ENCODE data around the gene SH3BP5L. TPM values are rescaled to one million over a fixed set of nuclear protein-coding genes. Genes with fewer than 3 reads are reported as not detected.
"Not testable (repeated sequence)": the region's sequence is repeated elsewhere in the genome, so short reads cannot be mapped to it uniquely, and the experiment has no call there.

The SH3BP5L gene
- total RNA-seq, 2 experiments from 2014 or later, result 31.4 to 32.0 TPM

DNA sequence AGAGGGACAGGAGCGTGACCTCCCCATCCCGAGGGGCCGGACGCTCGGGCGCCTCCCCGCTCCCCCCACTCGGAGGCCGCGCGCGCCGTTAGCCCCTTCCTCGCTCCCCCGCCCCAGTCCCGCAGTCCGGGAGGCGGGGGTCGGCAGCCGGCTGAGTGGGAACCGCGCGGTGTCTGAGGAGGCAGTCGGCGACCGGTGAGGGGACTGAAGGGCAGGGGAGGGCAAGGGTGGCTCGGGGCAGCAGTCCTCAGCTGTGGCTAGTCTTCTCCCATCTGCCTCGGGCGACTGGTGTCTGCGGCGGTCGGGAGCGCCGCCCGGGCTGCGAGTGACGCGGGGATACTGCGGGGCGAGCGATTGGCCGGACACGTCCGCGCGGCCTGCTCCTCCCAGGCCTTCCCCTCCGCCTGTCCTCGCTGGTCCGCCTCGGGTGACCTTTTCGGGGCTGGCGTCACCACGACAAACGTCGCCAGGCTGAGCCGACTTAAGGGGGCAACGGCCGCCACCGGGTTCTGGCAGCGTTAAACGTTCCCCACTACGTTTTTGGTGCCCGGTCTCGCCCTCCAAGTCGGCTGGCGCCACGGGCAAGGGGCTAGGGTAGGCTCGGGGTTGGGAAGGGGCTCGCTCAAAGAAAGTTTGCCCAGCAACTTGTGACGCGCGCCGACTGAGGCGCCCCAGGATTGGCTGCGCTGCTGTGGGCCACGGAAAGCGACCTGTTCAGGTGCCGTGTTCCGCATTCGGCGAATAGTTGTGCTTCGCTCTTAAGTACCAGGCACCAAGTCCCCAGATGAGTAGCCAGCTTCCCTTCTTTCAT lies 12.8 kb upstream of the SH3BP5L start:
- ChIA-PET POLR2A (interaction anchor here (0.7 to 5.4 kb wide), 12 partner anchors 13 to 88 kb away, joined by 3 to 136 read pairs (median 5); partner anchors contain the start of genes SH3BP5L and ZNF692), CTCF (interaction anchor here (1.1 to 4.3 kb wide), 4 partner anchors 12 to 87 kb away, joined by 4 to 69 read pairs (median 26); partner anchors contain the start of genes SH3BP5L and ZNF692)
- no peak overlapping the region for H3K27ac Mint-ChIP-seq
- H3K9me3 Mint-ChIP-seq, result no peaks in the 10 kb centered on the region
- peaks cover 29% of the 10 kb centered on the region for H3K4me1 Mint-ChIP-seq
- H3K4me3 Mint-ChIP-seq, result no peak overlapping the region
- peaks cover 9% of the 10 kb centered on the region for H3K36me3 Mint-ChIP-seq (ENCODE audit: low read depth)
- DNase-seq, result peak; percentile 89
- peaks cover 1% of the 10 kb centered on the region for H3K27me3 Mint-ChIP-seq

GRCh38 chr1:248837781-248838356 lies 12.2 kb upstream of the SH3BP5L start, which contains the start of gene ZNF672:
Gene ZNF672 (plus strand): TSS chr1:248838224. CDS start chr1:248847275, 9,051 bp downstream.
- Mint-ChIP-seq H3K36me3 (ENCODE audit: low read depth) (peaks cover 9% of the 10 kb centered on the region), H3K27ac (no peak within 1 kb of the TSS), H3K4me3 (no peak within 1 kb of the TSS), H3K9me3 (no peaks in the 10 kb centered on the region), H3K4me1 (peaks cover 29% of the 10 kb centered on the region), H3K27me3 (peaks cover 4% of the 10 kb centered on the region)
- ChIA-PET CTCF (interaction anchor here (0.6 to 4.3 kb wide), 5 partner anchors 11 to 87 kb away, joined by 3 to 69 read pairs (median 9); partner anchors contain the start of genes SH3BP5L and ZNF692), POLR2A (interaction anchor here (0.7 to 5.4 kb wide), 13 partner anchors 9 to 89 kb away, joined by 3 to 136 read pairs (median 4); partner anchors contain the start of genes SH3BP5L and ZNF692)
- DNase-seq, result peak; percentile 96

DNA sequence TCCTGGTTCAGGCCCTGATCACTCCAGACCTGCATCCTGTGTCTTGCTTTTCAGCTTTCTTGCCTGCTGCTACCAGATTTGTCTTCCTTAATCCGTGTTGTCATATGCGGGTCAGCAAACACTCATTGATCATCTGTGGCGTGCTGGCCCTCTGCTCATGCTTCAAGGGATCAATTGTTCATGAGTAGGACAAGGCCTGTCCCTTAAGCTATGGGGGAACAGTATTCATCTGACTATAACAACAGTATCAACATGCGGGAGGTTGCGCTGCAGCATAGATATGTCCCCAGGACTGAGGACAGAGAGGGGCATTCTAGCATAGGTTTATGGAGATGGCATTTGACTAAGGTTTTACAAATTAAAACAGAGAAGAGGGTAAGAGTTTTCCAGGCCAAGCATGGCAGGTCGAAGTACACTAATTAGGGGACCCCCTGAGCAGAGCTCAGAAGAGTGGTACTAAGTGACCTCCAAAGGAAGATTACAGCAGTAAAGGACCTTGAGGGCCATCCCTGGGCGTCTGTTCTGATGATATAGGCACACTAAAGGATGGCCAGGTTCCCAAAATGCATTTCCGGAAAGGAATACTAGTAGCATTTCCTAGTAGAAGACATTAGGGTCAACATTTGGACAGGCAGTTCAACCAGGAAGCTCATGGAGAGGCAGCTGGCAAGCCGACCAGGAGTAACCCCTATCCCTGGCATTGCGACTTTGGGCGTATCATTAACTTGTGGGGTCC lies 11.5 kb upstream of the SH3BP5L start:
- no peak overlapping the region for H3K27ac Mint-ChIP-seq
- no peak overlapping the region for H3K4me3 Mint-ChIP-seq
- ChIA-PET POLR2A (interaction anchor here (0.7 to 5.4 kb wide), 13 partner anchors 10 to 89 kb away, joined by 3 to 136 read pairs (median 4); partner anchors contain the start of genes SH3BP5L and ZNF692), CTCF (interaction anchor here (0.6 to 4.3 kb wide), 5 partner anchors 10 to 88 kb away, joined by 3 to 69 read pairs (median 9); partner anchors contain the start of genes SH3BP5L and ZNF692)
- H3K27me3 Mint-ChIP-seq, result peaks cover 4% of the 10 kb centered on the region
- peaks cover 5% of the 10 kb centered on the region for H3K36me3 Mint-ChIP-seq (ENCODE audit: low read depth)
- H3K9me3 Mint-ChIP-seq, result no peaks in the 10 kb centered on the region
- no peak for DNase-seq
- peaks cover 28% of the 10 kb centered on the region for H3K4me1 Mint-ChIP-seq

DNA sequence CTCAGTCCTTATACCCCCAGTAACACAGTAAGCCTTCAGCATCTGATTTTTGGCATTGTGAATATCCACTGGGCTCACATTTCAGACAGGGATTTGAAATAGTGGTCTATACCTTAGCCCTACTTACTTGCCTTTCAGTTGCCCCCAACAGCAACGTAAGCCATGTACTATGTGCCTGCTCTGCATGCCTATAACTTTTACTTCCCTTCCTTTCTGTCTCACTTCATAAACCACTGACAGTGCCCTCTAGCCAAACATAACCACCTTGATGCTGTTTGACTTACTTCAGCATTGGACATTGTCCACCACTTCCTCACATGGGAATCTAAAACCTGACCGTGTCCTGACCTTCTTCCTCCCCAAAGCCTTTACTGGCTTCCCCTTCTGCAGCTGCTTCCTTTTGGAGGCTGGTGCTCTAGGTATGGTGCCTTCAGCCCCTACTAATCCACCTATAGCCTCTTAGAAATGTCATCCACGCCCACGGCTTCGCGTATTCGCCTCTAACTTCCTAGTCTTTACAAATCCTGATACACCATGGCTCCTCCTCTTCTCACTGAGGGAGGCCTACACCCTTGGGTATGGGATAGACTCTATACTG lies 8.7 kb upstream of the SH3BP5L start:
- Mint-ChIP-seq H3K27me3 (peaks cover 10% of the 10 kb centered on the region), H3K9me3 (no peaks in the 10 kb centered on the region), H3K27ac (no peak overlapping the region), H3K4me1 (peaks cover 5% of the 10 kb centered on the region), H3K36me3 (ENCODE audit: low read depth) (peaks cover 3% of the 10 kb centered on the region), H3K4me3 (no peak overlapping the region)
- CTCF ChIA-PET, result no interaction called here
- POLR2A ChIA-PET, result no interaction called here
- no peak for DNase-seq

- Mint-ChIP-seq H3K36me3 (ENCODE audit: low read depth) (no peaks in the 10 kb centered on the region), H3K4me3 (no peak overlapping the region), H3K9me3 (no peaks in the 10 kb centered on the region), H3K27me3 (peaks cover 10% of the 10 kb centered on the region), H3K4me1 (peaks cover 8% of the 10 kb centered on the region), H3K27ac (no peak overlapping the region)
- ChIA-PET POLR2A (no interaction called here), CTCF (interaction anchor here (1.0 kb wide), 1 partner anchor 26 kb away, joined by 3 read pairs; no protein-coding TSS in a partner anchor)
- DNase-seq, result no peak
Observed at GRCh38 chr1:248831842-248832241, 6.1 kb upstream of the SH3BP5L start.

GRCh38 chr1:248830718-248831017 lies 5.0 kb upstream of the SH3BP5L start:
- H3K9me3 Mint-ChIP-seq; POLR2A ChIA-PET; H3K27me3 Mint-ChIP-seq; H3K36me3 Mint-ChIP-seq (ENCODE audit: low read depth); H3K27ac Mint-ChIP-seq; DNase-seq; H3K4me3 Mint-ChIP-seq; CTCF ChIA-PET: not testable (repeated sequence)
- peaks cover 15% of the 10 kb centered on the region for H3K4me1 Mint-ChIP-seq

DNA sequence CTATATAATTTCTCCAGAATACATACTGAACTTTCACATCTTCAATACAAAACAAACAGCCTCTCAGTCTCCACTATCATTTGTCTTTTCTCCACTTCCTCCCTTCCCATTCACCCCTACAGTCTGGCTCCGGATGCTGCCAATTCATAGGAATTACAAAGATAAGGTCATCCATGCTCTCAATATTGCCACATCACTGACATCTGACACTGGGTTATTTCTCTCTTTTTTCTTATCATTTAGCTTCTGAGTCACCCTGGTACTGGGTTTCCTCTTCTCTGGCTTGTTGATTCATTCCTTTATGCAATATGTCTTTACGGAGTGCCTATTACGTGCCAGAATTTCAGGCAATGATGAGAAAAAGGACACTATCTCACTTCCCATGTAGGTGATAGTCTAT lies 3.1 kb upstream of the SH3BP5L start:
- peaks cover 32% of the 10 kb centered on the region for H3K4me1 Mint-ChIP-seq
- peaks cover 19% of the 10 kb centered on the region for H3K36me3 Mint-ChIP-seq (ENCODE audit: low read depth)
- no peak overlapping the region for H3K27ac Mint-ChIP-seq
- ChIA-PET CTCF (interaction anchor here (1.7 to 4.1 kb wide), 2 partner anchors 9 to 30 kb away, joined by 4 to 69 read pairs; partner anchors contain the start of genes ZNF672 and ZNF692), POLR2A (interaction anchor here (0.9 to 8.0 kb wide), 3 partner anchors 9 to 30 kb away, joined by 4 to 136 read pairs (median 7); partner anchors contain the start of genes ZNF672 and ZNF692)
- DNase-seq, result no peak
- H3K9me3 Mint-ChIP-seq, result no peaks in the 10 kb centered on the region
- no peak overlapping the region for H3K4me3 Mint-ChIP-seq
- H3K27me3 Mint-ChIP-seq, result peaks cover 10% of the 10 kb centered on the region

DNA sequence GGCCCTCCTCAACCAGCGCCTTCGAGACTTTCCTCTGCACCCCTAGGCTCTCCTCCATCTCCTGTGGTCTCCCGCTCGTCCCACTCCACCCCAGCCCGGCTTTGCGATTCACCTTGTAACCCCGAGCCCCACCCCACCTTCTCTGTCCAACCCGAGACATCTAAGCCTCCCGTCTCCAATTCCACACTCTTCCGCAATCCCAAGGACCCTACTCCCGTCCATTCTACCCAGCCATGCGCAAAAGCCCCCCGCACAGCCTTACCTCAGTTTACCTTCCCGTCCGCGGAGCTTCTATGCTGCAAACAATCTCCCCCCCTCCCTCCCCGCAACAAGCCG lies 174 bp downstream of the SH3BP5L start:
- no peak for DNase-seq
- peaks cover 61% of the 10 kb centered on the region for H3K4me1 Mint-ChIP-seq
- CTCF ChIA-PET, result interaction anchor here (0.9 to 4.1 kb wide), 9 partner anchors 10 to 421 kb away, joined by 3 to 69 read pairs (median 4); partner anchors contain the start of genes ZNF672 and ZNF692
- H3K4me3 Mint-ChIP-seq, result peak overlapping the region; percentile 84
- no peaks in the 10 kb centered on the region for H3K9me3 Mint-ChIP-seq
- H3K36me3 Mint-ChIP-seq (ENCODE audit: low read depth), result peaks cover 38% of the 10 kb centered on the region
- POLR2A ChIA-PET, result interaction anchor here (0.7 to 8.0 kb wide), 12 partner anchors 8 to 101 kb away, joined by 3 to 136 read pairs (median 4); partner anchors contain the start of genes ZNF672 and ZNF692
- H3K27me3 Mint-ChIP-seq, result no peaks in the 10 kb centered on the region
- peak overlapping the region; percentile 98 for H3K27ac Mint-ChIP-seq

DNA sequence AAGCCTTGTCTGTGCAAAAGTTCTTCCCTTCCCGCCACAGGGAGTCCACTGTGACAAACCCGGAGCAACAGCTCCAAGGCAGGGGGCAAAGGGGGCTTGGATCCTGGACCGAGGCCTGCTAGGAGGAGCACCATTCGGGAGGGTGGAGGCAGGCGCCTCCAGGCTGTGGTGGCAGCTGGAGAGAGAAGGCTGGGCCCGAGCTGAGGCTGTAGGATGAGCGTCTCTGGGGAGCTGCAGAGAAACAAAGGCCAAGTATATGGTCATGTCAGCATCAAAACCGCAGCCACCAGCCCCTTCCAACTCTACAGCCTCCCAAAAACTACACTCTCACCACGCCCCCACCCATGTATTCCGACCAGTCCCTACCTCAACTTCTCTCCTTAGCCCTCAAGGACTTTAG lies 579 bp downstream of the SH3BP5L start:
- ChIA-PET POLR2A (interaction anchor here (1.5 to 8.0 kb wide), 7 partner anchors 8 to 101 kb away, joined by 4 to 136 read pairs (median 8); partner anchors contain the start of genes ZNF672 and ZNF692), CTCF (interaction anchor here (1.1 to 4.1 kb wide), 3 partner anchors 13 to 49 kb away, joined by 3 to 69 read pairs (median 4); partner anchors contain the start of gene ZNF672)
- H3K4me1 Mint-ChIP-seq, result peaks cover 64% of the 10 kb centered on the region
- no peaks in the 10 kb centered on the region for H3K9me3 Mint-ChIP-seq
- peaks cover 42% of the 10 kb centered on the region for H3K36me3 Mint-ChIP-seq (ENCODE audit: low read depth)
- peak overlapping the region; percentile 98 for H3K27ac Mint-ChIP-seq
- DNase-seq, result no peak
- no peaks in the 10 kb centered on the region for H3K27me3 Mint-ChIP-seq
- H3K4me3 Mint-ChIP-seq, result peak overlapping the region; percentile 84

DNA sequence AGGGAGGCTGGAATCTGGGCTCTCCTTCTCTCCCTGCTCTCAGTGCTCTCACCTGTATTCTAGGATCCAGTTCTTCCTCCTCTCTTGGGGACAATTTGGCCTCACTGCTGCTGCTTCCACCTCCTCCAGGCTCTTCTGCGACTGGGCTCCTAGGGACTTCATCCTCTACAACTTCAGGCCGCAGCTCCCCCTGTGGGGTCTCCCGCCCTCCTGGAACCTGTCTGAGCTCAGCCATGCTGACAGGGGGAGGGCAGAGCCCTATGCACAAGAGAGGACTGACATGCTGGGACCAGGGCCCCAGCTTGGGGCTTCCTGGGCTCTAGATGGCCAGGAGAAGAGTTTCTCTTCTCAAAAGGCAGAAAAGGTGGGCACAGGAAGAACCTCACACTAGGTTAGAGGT lies 1.0 kb downstream of the SH3BP5L start:
- ChIA-PET POLR2A (interaction anchor here (1.7 to 8.0 kb wide), 5 partner anchors 13 to 38 kb away, joined by 4 to 136 read pairs (median 17); partner anchors contain the start of genes ZNF672 and ZNF692), CTCF (no interaction called here)
- H3K27me3 Mint-ChIP-seq, result no peaks in the 10 kb centered on the region
- H3K36me3 Mint-ChIP-seq (ENCODE audit: low read depth), result peaks cover 44% of the 10 kb centered on the region
- peak overlapping the region; percentile 84 for H3K4me3 Mint-ChIP-seq
- H3K4me1 Mint-ChIP-seq, result peaks cover 67% of the 10 kb centered on the region
- peak overlapping the region; percentile 98 for H3K27ac Mint-ChIP-seq
- no peaks in the 10 kb centered on the region for H3K9me3 Mint-ChIP-seq
- DNase-seq, result no peak

- Mint-ChIP-seq H3K4me1 (peaks cover 68% of the 10 kb centered on the region), H3K4me3 (peak overlapping the region; percentile 84), H3K27me3 (no peaks in the 10 kb centered on the region), H3K9me3 (no peaks in the 10 kb centered on the region), H3K36me3 (ENCODE audit: low read depth) (peaks cover 45% of the 10 kb centered on the region), H3K27ac (peak overlapping the region; percentile 98)
- DNase-seq, result no peak
- ChIA-PET CTCF (no interaction called here), POLR2A (interaction anchor here (1.7 to 8.0 kb wide), 3 partner anchors 13 to 35 kb away, joined by 4 to 136 read pairs (median 25); partner anchors contain the start of genes ZNF672 and ZNF692)
Observed at GRCh38 chr1:248824301-248824700, 1.4 kb downstream of the SH3BP5L start.

DNA sequence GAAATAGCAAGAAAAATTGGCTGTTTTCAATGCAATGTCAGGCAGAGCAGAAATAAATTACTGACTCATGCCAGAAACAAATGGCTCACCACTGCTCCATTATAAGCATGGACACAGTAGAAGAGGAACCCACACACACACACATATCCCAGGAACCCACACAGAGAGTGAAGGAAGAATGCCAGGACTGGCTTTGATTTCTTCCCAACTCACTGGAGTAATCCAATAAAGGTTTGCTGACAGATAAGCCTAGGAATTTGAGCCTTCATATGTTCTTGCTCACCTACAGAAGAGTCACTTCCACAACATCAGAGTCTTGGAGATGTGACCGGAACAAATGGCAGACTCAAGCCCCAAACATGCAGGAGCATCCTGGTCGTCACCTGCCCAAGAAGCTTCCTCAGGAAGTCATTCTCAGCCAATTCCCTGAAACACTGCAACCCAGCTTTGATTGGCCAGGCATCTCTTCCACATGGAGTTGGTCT lies 2.2 kb downstream of the SH3BP5L start:
- peaks cover 50% of the 10 kb centered on the region for H3K36me3 Mint-ChIP-seq (ENCODE audit: low read depth)
- no peak for DNase-seq
- no peak overlapping the region for H3K27ac Mint-ChIP-seq
- no peaks in the 10 kb centered on the region for H3K9me3 Mint-ChIP-seq
- POLR2A ChIA-PET, result interaction anchor here (0.6 to 8.0 kb wide), 2 partner anchors 14 to 35 kb away, joined by 3 to 136 read pairs; partner anchors contain the start of genes ZNF672 and ZNF692
- H3K4me1 Mint-ChIP-seq, result peaks cover 75% of the 10 kb centered on the region
- no peaks in the 10 kb centered on the region for H3K27me3 Mint-ChIP-seq
- CTCF ChIA-PET, result no interaction called here
- peak overlapping the region; percentile 33 for H3K4me3 Mint-ChIP-seq
